IMR-90 (cell line): ENCODE measurements around the gene ACSS2. TPM values are rescaled to one million over a fixed set of nuclear protein-coding genes. Genes with fewer than 3 reads are reported as not detected.

Source experiments
- ATAC-seq: fragments of 200-7000 bp; cut with Tn5 transposase; 2 replicates; pipeline ENCODE4 v1.9.1; 2020; ENCODE audit warnings: low read depth, mild to moderate bottlenecking, moderate library complexity
- BruUV-seq: library from RNA; stranded (reverse); fragments of 400-500 nt; replicated peaks from 2 replicates; lab custom pipeline; 2021; lab: Mats Ljungman, UMichigan
- CTCF ChIA-PET: fragments of 300-600 bp; formaldehyde crosslinking; extraction: SDS; loops from one replicate; lab custom pipeline; 2021; ENCODE audit warnings: antibody characterized with exemption; lab: Yijun Ruan, JAX
- POLR2A ChIA-PET: fragments of 300-600 bp; sonication (Branson Sonifier 250); formaldehyde crosslinking; loops from one replicate; lab custom pipeline; 2022; ENCODE audit warnings: antibody characterized with exemption; ENCODE audit not compliant: unreplicated experiment; lab: Charles Lee
- DNase-seq: peaks from one replicate; pipeline ENCODE4 v3.0.0; 2013
- H2AFZ ChIP-seq: replicated peaks from 2 replicates; pipeline ENCODE3; 2013; ENCODE audit warnings: low read length, mild to moderate bottlenecking; ENCODE audit not compliant: poor library complexity
- H2AK5ac ChIP-seq: 2 replicates; pipeline ENCODE4 v1.6.1; 2013; ENCODE audit warnings: low read depth, low read length, inconsistent platforms
- H2AK9ac ChIP-seq: replicated peaks from 2 replicates; pipeline ENCODE3; 2013; ENCODE audit warnings: mild to moderate bottlenecking, low read depth, low read length, moderate library complexity; ENCODE audit not compliant: poor library complexity
- H2BK120ac ChIP-seq: 2 replicates; pipeline ENCODE4 v1.6.1; 2013; ENCODE audit warnings: low read depth, low read length, inconsistent platforms
- H2BK15ac ChIP-seq: 3 replicates; pipeline ENCODE4 v1.6.1; 2013; ENCODE audit warnings: low read depth, low read length, inconsistent platforms
- H2BK20ac ChIP-seq: 2 replicates; pipeline ENCODE4 v1.6.1; 2013; ENCODE audit warnings: low read depth, mild to moderate bottlenecking, inconsistent platforms, low read length, moderate library complexity
- H2BK5ac ChIP-seq: 2 replicates; pipeline ENCODE4 v1.6.1; 2013; ENCODE audit warnings: mild to moderate bottlenecking, low read depth, low read length, inconsistent platforms; ENCODE audit not compliant: poor library complexity, severe bottlenecking
- H3K14ac ChIP-seq: replicated peaks from 2 replicates; pipeline ENCODE4 v1.6.1; 2013; ENCODE audit warnings: low read depth, low read length, inconsistent platforms
- H3K18ac ChIP-seq: 2 replicates; pipeline ENCODE4 v1.6.1; 2013; ENCODE audit warnings: low read depth, low read length, control low read depth
- H3K23ac ChIP-seq: 2 replicates; pipeline ENCODE4 v1.6.1; 2013; ENCODE audit warnings: low read depth, low read length, inconsistent platforms
- H3K27ac ChIP-seq: 2 replicates; pipeline ENCODE4 v1.5.1; 2013; ENCODE audit warnings: mild to moderate bottlenecking, control low read depth, low read length; ENCODE audit not compliant: insufficient read depth
- H3K27me3 ChIP-seq: 2 replicates; pipeline ENCODE4 v1.6.1; 2013; ENCODE audit warnings: low read length; ENCODE audit not compliant: control insufficient read depth, insufficient read depth
- H3K36me3 ChIP-seq: 2 replicates; pipeline ENCODE4 v1.6.1; 2013; ENCODE audit warnings: low read length, mixed read lengths; ENCODE audit not compliant: control insufficient read depth, insufficient read depth
- H3K4ac ChIP-seq: 2 replicates; pipeline ENCODE4 v1.6.1; 2013; ENCODE audit warnings: low read depth, low read length, inconsistent platforms
- H3K4me1 ChIP-seq: 2 replicates; pipeline ENCODE4 v1.6.1; 2013; ENCODE audit warnings: low read length, mixed read lengths; ENCODE audit not compliant: control insufficient read depth, insufficient read depth
- H3K4me2 ChIP-seq: 2 replicates; pipeline ENCODE4 v1.6.1; 2013; ENCODE audit warnings: low read depth, mild to moderate bottlenecking, control low read depth, low read length, moderate library complexity
- H3K4me3 ChIP-seq: 2 replicates; pipeline ENCODE4 v1.5.1; 2013; ENCODE audit warnings: low read depth, mild to moderate bottlenecking, control low read depth, low read length, moderate library complexity; ENCODE audit not compliant: insufficient read depth
- H3K56ac ChIP-seq: 2 replicates; pipeline ENCODE4 v1.6.1; 2013; ENCODE audit warnings: low read length, inconsistent platforms; ENCODE audit not compliant: insufficient read depth; ENCODE audit errors: extremely low read depth
- H3K79me1 ChIP-seq, 2 experiments: 2 replicates each; pipeline ENCODE4 v1.6.1; 2013; ENCODE audit warnings: low read length in 2 of 2, inconsistent platforms in 1 of 2, low read depth in 1 of 2
- H3K9ac ChIP-seq: 2 replicates; pipeline ENCODE4 v1.6.1; 2013; ENCODE audit warnings: low read depth, low read length, control low read depth
- H3K9me1 ChIP-seq: 2 replicates; pipeline ENCODE4 v1.6.1; 2013; ENCODE audit warnings: low read length, inconsistent platforms; ENCODE audit not compliant: insufficient read depth
- H3K9me3 ChIP-seq: 2 replicates; pipeline ENCODE4 v1.6.1; 2013; ENCODE audit warnings: low read length; ENCODE audit not compliant: control insufficient read depth, insufficient read depth
- H4K20me1 ChIP-seq: 2 replicates; pipeline ENCODE4 v1.6.1; 2013; ENCODE audit warnings: low read length, inconsistent platforms; ENCODE audit not compliant: insufficient read depth
- H4K5ac ChIP-seq: 2 replicates; pipeline ENCODE4 v1.6.1; 2013; ENCODE audit warnings: mild to moderate bottlenecking, low read depth, low read length, control low read depth
- H4K8ac ChIP-seq, 2 experiments: 2 replicates each; pipeline ENCODE4 v1.6.1; 2013; ENCODE audit warnings: low read depth in 2 of 2, low read length in 2 of 2, control low read depth in 1 of 2, inconsistent platforms in 1 of 2
- H4K91ac ChIP-seq: 2 replicates; pipeline ENCODE4 v1.6.1; 2013; ENCODE audit warnings: low read depth, low read length, inconsistent platforms; ENCODE audit not compliant: insufficient read depth
- BHLHE40 ChIP-seq: fragments of 150-350 bp; IDR thresholded peaks from 2 replicates; pipeline ENCODE4 v1.6.1; 2016; ENCODE audit warnings: mild to moderate bottlenecking, low read depth, low read length
- CEBPB ChIP-seq: IDR thresholded peaks from 2 replicates; pipeline ENCODE4 v1.6.1; 2012; ENCODE audit warnings: low read depth, low read length, improper control_type of control experiment
- CHD1 ChIP-seq: IDR thresholded peaks from 2 replicates; pipeline ENCODE4 v1.6.1; 2012; ENCODE audit warnings: low read depth, low read length, improper control_type of control experiment
- CTCF ChIP-seq: conservative IDR thresholded peaks from 2 replicates; pipeline ENCODE4 v1.5.1; 2012; ENCODE audit warnings: mild to moderate bottlenecking, low read depth, low read length, improper control_type of control experiment
- ELK1 ChIP-seq: fragments of 150-350 bp; IDR thresholded peaks from 2 replicates; pipeline ENCODE4 v1.6.1; 2016; ENCODE audit warnings: low read depth, mild to moderate bottlenecking, low read length, moderate library complexity, borderline replicate concordance
- FOS ChIP-seq: fragments of 150-350 bp; IDR thresholded peaks from 2 replicates; pipeline ENCODE4 v1.6.1; 2016; ENCODE audit warnings: low read depth, low read length
- MAFK ChIP-seq: IDR thresholded peaks from 2 replicates; pipeline ENCODE4 v1.6.1; 2012; ENCODE audit warnings: low read depth, low read length, improper control_type of control experiment
- MAZ ChIP-seq: IDR thresholded peaks from 2 replicates; pipeline ENCODE4 v1.6.1; 2012; ENCODE audit warnings: low read depth, mild to moderate bottlenecking, low read length, improper control_type of control experiment, moderate library complexity, borderline replicate concordance
- MXI1 ChIP-seq: IDR thresholded peaks from 2 replicates; pipeline ENCODE4 v1.6.1; 2012; ENCODE audit warnings: low read depth, mild to moderate bottlenecking, low read length, moderate library complexity, borderline replicate concordance
- NFE2L2 ChIP-seq: fragments of 150-350 bp; IDR thresholded peaks from 2 replicates; pipeline ENCODE4 v1.6.1; 2016; ENCODE audit warnings: low read depth, mild to moderate bottlenecking, low read length
- POLR2A ChIP-seq: IDR thresholded peaks from 2 replicates; pipeline ENCODE4 v1.6.1; 2012; ENCODE audit warnings: mild to moderate bottlenecking, low read depth, low read length
- RAD21 ChIP-seq: IDR thresholded peaks from 2 replicates; pipeline ENCODE4 v1.6.1; 2012; ENCODE audit warnings: low read length, improper control_type of control experiment
- RCOR1 ChIP-seq: IDR thresholded peaks from 2 replicates; pipeline ENCODE4 v1.6.1; 2012; ENCODE audit warnings: mild to moderate bottlenecking, low read length, improper control_type of control experiment; ENCODE audit not compliant: insufficient replicate concordance
- RFX5 ChIP-seq: IDR thresholded peaks from 2 replicates; pipeline ENCODE4 v1.8.0; 2012; ENCODE audit warnings: low read depth, mild to moderate bottlenecking, low read length, moderate library complexity
- SMC3 ChIP-seq: fragments of 150-350 bp; IDR thresholded peaks from 2 replicates; pipeline ENCODE4 v1.6.1; 2016; ENCODE audit warnings: low read depth, mild to moderate bottlenecking, antibody characterized with exemption, low read length, moderate library complexity
- USF2 ChIP-seq: fragments of 150-350 bp; IDR thresholded peaks from 2 replicates; pipeline ENCODE4 v1.6.1; 2017; ENCODE audit warnings: mild to moderate bottlenecking, antibody characterized with exemption, low read length, low read depth
- WGBS, 2 experiments: methylation state at CpG; one replicate each; pipeline versions ENCODE4 v1.1.5 to v1.1.7; 2013; ENCODE audit warnings: missing lambda C conversion rate in 2 of 2; ENCODE audit not compliant: insufficient read length in 1 of 2; ENCODE audit errors: extremely low coverage in 2 of 2; 5-methylcytosine and 5-hydroxymethylcytosine counted together
- dilution Hi-C: fragments of 300-500 bp; cut with HindIII; formaldehyde crosslinking; loops from one replicate; pipeline ENCODE4 v1.14.3; 2018; ENCODE audit warnings: low sequenced_read_pairs; ENCODE audit not compliant: unreplicated experiment
- in situ Hi-C: fragments of 300-500 bp; cut with MboI; formaldehyde crosslinking; loops from 3 replicates; pipeline ENCODE4 v1.14.3; 2019; ENCODE audit warnings: low sequenced_read_pairs, inconsistent platforms, mixed read lengths
- intact Hi-C: fragments of 100-400 bp; cut with micrococcal nuclease; formaldehyde crosslinking; loops from 2 replicates; pipeline ENCODE4 v1.10.0; 2022
- polyA plus RNA-seq, 3 experiments: library from polyadenylated mRNA; depleted of rRNA; stranded (reverse); fragments of >200 nt; gene quantifications; 2 replicates each; pipeline ENCODE4 v1.2.3, GENCODE V29; 2012; ENCODE audit warnings: low replicate concordance in 1 of 3
- total RNA-seq: library from RNA; depleted of rRNA; stranded (reverse); fragments of >200 nt; gene quantifications from 2 replicates; pipeline ENCODE4 v1.2.3, GENCODE V29; 2012

ACSS2 gene
- total and polyA plus RNA-seq, 2 of the 4 experiments (the other 2 are of a cell fraction), result 26.9 to 46.4 TPM

GRCh38 chr20:34884260-34884659 is 7.8 kb downstream of the ACSS2 start:
- Histone ChIP-seq H3K27me3 (no peaks in the 10 kb centered on the region), H4K5ac (no peak overlapping the region), H3K14ac (no peak overlapping the region), H2BK15ac (no peak overlapping the region), H3K56ac (no peak overlapping the region), H3K79me1 (peaks cover 7% of the 10 kb centered on the region in 2 experiments; a peak in 3 of 4 replicates), H3K4me2 (no peak overlapping the region), H2AK9ac (no peak overlapping the region), H2AFZ (no peak overlapping the region), H3K36me3 (peaks cover 8% of the 10 kb centered on the region), H3K9ac (no peak overlapping the region), H4K20me1 (peaks cover 3% of the 10 kb centered on the region; the same call in 1 of the 2 replicates), H3K4me1 (no peaks in the 10 kb centered on the region), H2BK120ac (no peak overlapping the region), H3K9me1 (peaks cover 2% of the 10 kb centered on the region; the same call in 1 of the 2 replicates), H3K9me3 (no peaks in the 10 kb centered on the region), H2AK5ac (no peak overlapping the region), H4K8ac (no peak overlapping the region), H3K4ac (no peak overlapping the region), H3K4me3 (no peak overlapping the region), H2BK5ac (no peak overlapping the region), H4K91ac (no peak overlapping the region), H3K18ac (no peak overlapping the region), H3K23ac (no peak overlapping the region), H3K27ac (no peak overlapping the region), H2BK20ac (no peak overlapping the region)
- POLR2A ChIA-PET, result no interaction called here
- intact Hi-C loops (no loop called here), dilution Hi-C loops (no loop called here), in situ Hi-C loops (no loop called here)
- CTCF ChIA-PET, result no interaction called here
- no TSS peak for BruUV-seq
- no CpG with 5 or more reads among the region's 1 CpG for WGBS, 2 experiments
- no peak for DNase-seq
- no peak for TF ChIP-seq SMC3
- TF ChIP-seq MAZ, result no peak
- TF ChIP-seq MXI1, result no peak
- no peak for TF ChIP-seq RAD21
- no peak for TF ChIP-seq MAFK
- TF ChIP-seq CHD1, result no peak
- TF ChIP-seq CTCF, result no peak
- no peak for TF ChIP-seq RCOR1
- TF ChIP-seq FOS, result no peak
- TF ChIP-seq RFX5, result no peak
- no peak for TF ChIP-seq CEBPB
- no peak for TF ChIP-seq BHLHE40
- TF ChIP-seq ELK1, result no peak
- TF ChIP-seq POLR2A, result no peak
- no peak for TF ChIP-seq NFE2L2
- no peak for TF ChIP-seq USF2
- ATAC-seq, result no peak
